Measurements from ENCODE around the gene EHMT1. TPM values are rescaled to one million over a fixed set of nuclear protein-coding genes. Genes with fewer than 3 reads are reported as not detected.

The EHMT1 gene
- total and polyA plus RNA-seq, 10 of the 15 experiments (the other 5 are each of a cell fraction or from before 2014, with no cell fraction given): 2.9 to 100 (median 48.1) TPM

DNA sequence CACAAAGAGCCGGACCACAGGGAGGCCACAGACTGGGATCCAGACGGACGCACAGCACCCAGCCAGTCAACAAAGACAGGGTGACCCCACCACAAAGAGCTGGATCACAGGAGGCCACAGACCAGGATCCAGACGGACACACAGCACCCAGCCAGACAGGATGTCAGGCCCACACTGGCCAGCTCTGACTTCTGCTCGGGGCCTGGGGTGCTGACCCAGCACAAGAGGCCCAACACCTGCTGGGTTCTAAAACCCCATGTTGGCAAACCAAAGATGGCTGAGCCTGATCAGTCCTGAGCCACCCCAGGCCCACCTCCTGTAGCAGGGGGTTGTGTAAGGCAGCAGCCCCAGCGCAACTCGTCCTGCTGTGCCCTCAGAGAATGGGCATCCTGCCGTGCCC lies 34.8 kb upstream of the EHMT1 start:
- ChIA-PET SMC1A (ENCODE audit: uncharacterized antibody, unreplicated experiment) (no interaction called here), CTCF (no interaction called here), POLR2A (interaction anchor here (0.6 kb wide), 1 partner anchor 506 kb away, joined by 3 read pairs; no protein-coding TSS in a partner anchor), RAD21 (ENCODE audit: unreplicated experiment) (no interaction called here)
- no TSS peak for BruUV-seq (replicated peaks)
- Histone ChIP-seq H3K9ac (ENCODE audit: control insufficient read depth, insufficient read depth, low read length) (no peak overlapping the region), H3K9me3 (replicated peaks; ENCODE audit: control insufficient read depth, insufficient read depth, low read length) (no peaks in the 10 kb centered on the region), H3K79me2 (ENCODE audit: control insufficient read depth, insufficient read depth, low read length) (peaks cover 4% of the 10 kb centered on the region; the same call in 1 of the 2 replicates), H3K27me3 (replicated peaks in 1 of 2; ENCODE audit: control insufficient read depth in 2 of 2, insufficient read depth in 2 of 2, low read length in 1 of 2) (no peaks in the 10 kb centered on the region), H3K4me1 (ENCODE audit: control insufficient read depth, insufficient read depth, low read length) (no peaks in the 10 kb centered on the region), H3K4me2 (ENCODE audit: control insufficient read depth, insufficient read depth) (no peak overlapping the region), H3K4me3 (no peak overlapping the region), H3K36me3 (ENCODE audit: control insufficient read depth in 2 of 2, insufficient read depth in 2 of 2, low read length in 1 of 2) (peaks cover 14 to 22% of the 10 kb centered on the region in 2 experiments; a peak in 3 of 4 replicates), H4K20me1 (ENCODE audit: control insufficient read depth, insufficient read depth) (no peaks in the 10 kb centered on the region), H2AFZ (ENCODE audit: control insufficient read depth, low read depth, low read length) (no peak overlapping the region), H3K27ac (ENCODE audit: control insufficient read depth, insufficient read depth) (no peak overlapping the region)
- TF ChIP-seq IKZF1 (conservative IDR thresholded peaks at IDR 0.05) (no peak), BRCA1 (IDR thresholded peaks at IDR 0.05; ENCODE audit: low read depth, low read length) (no peak), WRNIP1 (IDR thresholded peaks at IDR 0.05; ENCODE audit: borderline replicate concordance, low read depth, low read length) (no peak), SMAD5 (IDR thresholded peaks at IDR 0.05; ENCODE audit: low read depth) (no peak), E2F8 (IDR thresholded peaks at IDR 0.05; ENCODE audit: low read depth, partially characterized antibody) (no peak), EED (IDR thresholded peaks at IDR 0.05; ENCODE audit: low read depth) (no peak), PML (IDR thresholded peaks at IDR 0.05; ENCODE audit: low read length) (no peak), MTA3 (IDR thresholded peaks at IDR 0.05; ENCODE audit: borderline replicate concordance, low read length) (no peak), RB1 (IDR thresholded peaks at IDR 0.05; ENCODE audit: borderline replicate concordance) (no peak)
- TF ChIP-seq, protein P1, sequence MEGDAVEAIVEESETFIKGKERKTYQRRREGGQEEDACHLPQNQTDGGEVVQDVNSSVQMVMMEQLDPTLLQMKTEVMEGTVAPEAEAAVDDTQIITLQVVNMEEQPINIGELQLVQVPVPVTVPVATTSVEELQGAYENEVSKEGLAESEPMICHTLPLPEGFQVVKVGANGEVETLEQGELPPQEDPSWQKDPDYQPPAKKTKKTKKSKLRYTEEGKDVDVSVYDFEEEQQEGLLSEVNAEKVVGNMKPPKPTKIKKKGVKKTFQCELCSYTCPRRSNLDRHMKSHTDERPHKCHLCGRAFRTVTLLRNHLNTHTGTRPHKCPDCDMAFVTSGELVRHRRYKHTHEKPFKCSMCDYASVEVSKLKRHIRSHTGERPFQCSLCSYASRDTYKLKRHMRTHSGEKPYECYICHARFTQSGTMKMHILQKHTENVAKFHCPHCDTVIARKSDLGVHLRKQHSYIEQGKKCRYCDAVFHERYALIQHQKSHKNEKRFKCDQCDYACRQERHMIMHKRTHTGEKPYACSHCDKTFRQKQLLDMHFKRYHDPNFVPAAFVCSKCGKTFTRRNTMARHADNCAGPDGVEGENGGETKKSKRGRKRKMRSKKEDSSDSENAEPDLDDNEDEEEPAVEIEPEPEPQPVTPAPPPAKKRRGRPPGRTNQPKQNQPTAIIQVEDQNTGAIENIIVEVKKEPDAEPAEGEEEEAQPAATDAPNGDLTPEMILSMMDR (IDR thresholded peaks at IDR 0.05 in 2 of 3, conservative IDR thresholded peaks at IDR 0.05 in 1 of 3; ENCODE audit: control insufficient read depth in 2 of 3, extremely low read depth in 1 of 3, insufficient read depth in 1 of 3, low read depth in 3 of 3, low read length in 3 of 3): no peak
- TF ChIP-seq, protein P2, sequence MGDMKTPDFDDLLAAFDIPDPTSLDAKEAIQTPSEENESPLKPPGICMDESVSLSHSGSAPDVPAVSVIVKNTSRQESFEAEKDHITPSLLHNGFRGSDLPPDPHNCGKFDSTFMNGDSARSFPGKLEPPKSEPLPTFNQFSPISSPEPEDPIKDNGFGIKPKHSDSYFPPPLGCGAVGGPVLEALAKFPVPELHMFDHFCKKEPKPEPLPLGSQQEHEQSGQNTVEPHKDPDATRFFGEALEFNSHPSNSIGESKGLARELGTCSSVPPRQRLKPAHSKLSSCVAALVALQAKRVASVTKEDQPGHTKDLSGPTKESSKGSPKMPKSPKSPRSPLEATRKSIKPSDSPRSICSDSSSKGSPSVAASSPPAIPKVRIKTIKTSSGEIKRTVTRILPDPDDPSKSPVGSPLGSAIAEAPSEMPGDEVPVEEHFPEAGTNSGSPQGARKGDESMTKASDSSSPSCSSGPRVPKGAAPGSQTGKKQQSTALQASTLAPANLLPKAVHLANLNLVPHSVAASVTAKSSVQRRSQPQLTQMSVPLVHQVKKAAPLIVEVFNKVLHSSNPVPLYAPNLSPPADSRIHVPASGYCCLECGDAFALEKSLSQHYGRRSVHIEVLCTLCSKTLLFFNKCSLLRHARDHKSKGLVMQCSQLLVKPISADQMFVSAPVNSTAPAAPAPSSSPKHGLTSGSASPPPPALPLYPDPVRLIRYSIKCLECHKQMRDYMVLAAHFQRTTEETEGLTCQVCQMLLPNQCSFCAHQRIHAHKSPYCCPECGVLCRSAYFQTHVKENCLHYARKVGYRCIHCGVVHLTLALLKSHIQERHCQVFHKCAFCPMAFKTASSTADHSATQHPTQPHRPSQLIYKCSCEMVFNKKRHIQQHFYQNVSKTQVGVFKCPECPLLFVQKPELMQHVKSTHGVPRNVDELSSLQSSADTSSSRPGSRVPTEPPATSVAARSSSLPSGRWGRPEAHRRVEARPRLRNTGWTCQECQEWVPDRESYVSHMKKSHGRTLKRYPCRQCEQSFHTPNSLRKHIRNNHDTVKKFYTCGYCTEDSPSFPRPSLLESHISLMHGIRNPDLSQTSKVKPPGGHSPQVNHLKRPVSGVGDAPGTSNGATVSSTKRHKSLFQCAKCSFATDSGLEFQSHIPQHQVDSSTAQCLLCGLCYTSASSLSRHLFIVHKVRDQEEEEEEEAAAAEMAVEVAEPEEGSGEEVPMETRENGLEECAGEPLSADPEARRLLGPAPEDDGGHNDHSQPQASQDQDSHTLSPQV (IDR thresholded peaks at IDR 0.05): no peak
- intact Hi-C loops (cut with micrococcal nuclease; ENCODE audit: unreplicated experiment) (no loop called here), in situ Hi-C loops (cut with MboI) (no loop called here)
- DNase-seq (ENCODE audit: low read depth, low spot score): no peak
- no peak for FAIRE-seq
- 86% methylated on average over 8 of the region's 8 CpGs for WGBS (ENCODE audit: insufficient coverage, insufficient replicate concordance, low lambda C conversion rate, missing lambda C conversion rate)
- no peak for ATAC-seq

Measured in GM12878 (cell line).